ENCODE results near the gene TMEM92. TPM values are rescaled to one million over a fixed set of nuclear protein-coding genes. Genes with fewer than 3 reads are reported as not detected.

Gene TMEM92
- total and polyA plus RNA-seq, 7 experiments from 2014 or later, result 0.10 TPM; not detected in 6

- Mint-ChIP-seq H3K27ac (no peak overlapping the region), H3K4me1 (peaks cover 0 to 2% (median 0%) of the 10 kb centered on the region in 7 donors), H3K27me3 (peaks cover 9 to 17% (median 12%) of the 10 kb centered on the region in 5 donors), H3K4me3 (no peak overlapping the region), H3K36me3 (no peaks in the 10 kb centered on the region), H3K9me3 (no peaks in the 10 kb centered on the region)
- ChIA-PET POLR2A (no interaction called here), CTCF (no interaction called here)
- ATAC-seq, result no peak
- Histone ChIP-seq H3K27ac (ENCODE audit: low read depth, low read length) (no peak overlapping the region), H3K27me3 (ENCODE audit: control insufficient read depth in 2 of 2, insufficient read depth in 2 of 2, low read length in 2 of 2) (no peaks in the 10 kb centered on the region), H3K9me3 (ENCODE audit: control insufficient read depth in 2 of 3, low read length in 3 of 3) (no peaks in the 10 kb centered on the region), H3K4me1 (ENCODE audit: control insufficient read depth in 2 of 2, insufficient read depth in 2 of 2, low read length in 2 of 2) (no peaks in the 10 kb centered on the region), H3K36me3 (ENCODE audit: control insufficient read depth in 2 of 3, insufficient read depth in 3 of 3, low read length in 3 of 3) (no peaks in the 10 kb centered on the region), H3K4me3 (ENCODE audit: low read length) (no peak overlapping the region)
- no peak for DNase-seq
- intact Hi-C loops (cut with micrococcal nuclease), result no loop called here
These were observed 17.2 kb upstream of the TMEM92 start for GRCh38 chr17:50256826-50257618.

DNA sequence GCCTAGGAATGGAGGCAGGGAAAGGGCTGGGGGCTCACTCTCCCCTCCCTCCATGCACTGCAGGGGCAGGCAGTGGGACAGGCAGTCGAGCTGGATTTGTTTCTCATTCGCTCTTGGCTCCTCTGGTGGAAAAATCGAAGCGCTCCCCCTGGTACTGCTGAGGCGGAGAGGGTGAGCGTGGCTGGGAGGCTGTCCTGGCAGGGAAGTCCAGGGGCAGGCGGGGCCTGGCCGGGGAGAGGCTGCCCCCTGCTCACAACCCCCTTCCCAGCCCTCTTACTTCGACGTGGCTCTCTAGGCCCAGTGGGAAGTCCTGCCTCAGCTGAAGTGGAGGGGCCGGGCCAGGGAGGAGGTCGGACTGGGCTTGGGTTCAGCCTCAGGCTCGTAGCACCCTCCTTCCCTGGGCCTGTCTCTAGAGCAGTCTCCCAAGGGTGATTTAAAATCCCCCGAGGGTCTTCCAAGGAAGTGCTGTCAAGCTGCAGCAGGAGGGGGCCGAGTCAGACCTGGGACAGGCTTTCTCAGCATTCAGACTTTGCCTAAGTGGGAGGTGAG, 16.5 kb upstream of the TMEM92 start:
- DNase-seq, result no peak
- H3K4me3 ChIP-seq (ENCODE audit: low read length), result no peak overlapping the region
- CTCF ChIA-PET, result no interaction called here
- H3K27me3 ChIP-seq (ENCODE audit: control insufficient read depth in 2 of 2, insufficient read depth in 2 of 2, low read length in 2 of 2), result no peaks in the 10 kb centered on the region
- no peak overlapping the region for H3K4me3 Mint-ChIP-seq
- no peaks in the 10 kb centered on the region for H3K9me3 ChIP-seq (ENCODE audit: control insufficient read depth in 2 of 3, low read length in 3 of 3)
- peaks cover 9 to 21% (median 16%) of the 10 kb centered on the region in 5 donors for H3K27me3 Mint-ChIP-seq
- H3K27ac Mint-ChIP-seq, result no peak overlapping the region
- H3K36me3 Mint-ChIP-seq, result no peaks in the 10 kb centered on the region
- no peaks in the 10 kb centered on the region for H3K4me1 ChIP-seq (ENCODE audit: control insufficient read depth in 2 of 2, insufficient read depth in 2 of 2, low read length in 2 of 2)
- no peak for ATAC-seq
- H3K9me3 Mint-ChIP-seq, result no peaks in the 10 kb centered on the region
- intact Hi-C loops (cut with micrococcal nuclease), result no loop called here
- POLR2A ChIA-PET, result no interaction called here
- H3K4me1 Mint-ChIP-seq, result peaks cover 0 to 2% (median 0%) of the 10 kb centered on the region in 7 donors
- no peak overlapping the region for H3K27ac ChIP-seq (ENCODE audit: low read depth, low read length)
- H3K36me3 ChIP-seq (ENCODE audit: control insufficient read depth in 2 of 3, insufficient read depth in 3 of 3, low read length in 3 of 3), result no peaks in the 10 kb centered on the region

- Histone ChIP-seq H3K4me1 (ENCODE audit: control insufficient read depth in 2 of 2, insufficient read depth in 2 of 2, low read length in 2 of 2) (no peaks in the 10 kb centered on the region), H3K27ac (ENCODE audit: low read depth, low read length) (no peak overlapping the region), H3K4me3 (ENCODE audit: low read length) (no peak overlapping the region), H3K36me3 (ENCODE audit: control insufficient read depth in 2 of 3, insufficient read depth in 3 of 3, low read length in 3 of 3) (no peaks in the 10 kb centered on the region), H3K9me3 (ENCODE audit: control insufficient read depth in 2 of 3, low read length in 3 of 3) (no peaks in the 10 kb centered on the region), H3K27me3 (ENCODE audit: control insufficient read depth in 2 of 2, insufficient read depth in 2 of 2, low read length in 2 of 2) (no peaks in the 10 kb centered on the region)
- H3K4me3 Mint-ChIP-seq, result no peak overlapping the region
- no peaks in the 10 kb centered on the region for H3K9me3 Mint-ChIP-seq
- no peak for DNase-seq
- peaks cover 9 to 28% (median 12%) of the 10 kb centered on the region in 5 donors for H3K27me3 Mint-ChIP-seq
- peaks cover 0 to 3% (median 0%) of the 10 kb centered on the region in 7 donors for H3K4me1 Mint-ChIP-seq
- intact Hi-C loops (cut with micrococcal nuclease), result no loop called here
- no peak overlapping the region for H3K27ac Mint-ChIP-seq
- ChIA-PET POLR2A (no interaction called here), CTCF (no interaction called here)
- H3K36me3 Mint-ChIP-seq, result no peaks in the 10 kb centered on the region
- no peak for ATAC-seq
These were observed 15.4 kb upstream of the TMEM92 start for GRCh38 chr17:50258647-50259476.

- no peak overlapping the region for H3K27ac ChIP-seq (ENCODE audit: low read depth, low read length)
- no peaks in the 10 kb centered on the region for H3K4me1 ChIP-seq (ENCODE audit: control insufficient read depth in 2 of 2, insufficient read depth in 2 of 2, low read length in 2 of 2)
- ChIA-PET CTCF (interaction anchor here (0.5 kb wide), 1 partner anchor 1382 kb away, joined by 4 read pairs; no protein-coding TSS in a partner anchor), POLR2A (no interaction called here)
- H3K9me3 ChIP-seq (ENCODE audit: control insufficient read depth in 2 of 3, low read length in 3 of 3), result no peaks in the 10 kb centered on the region
- DNase-seq, result no peak
- peaks cover 0 to 3% (median 0%) of the 10 kb centered on the region in 7 donors for H3K4me1 Mint-ChIP-seq
- H3K36me3 ChIP-seq (ENCODE audit: control insufficient read depth in 2 of 3, insufficient read depth in 3 of 3, low read length in 3 of 3), result no peaks in the 10 kb centered on the region
- no peak overlapping the region for H3K4me3 Mint-ChIP-seq
- H3K9me3 Mint-ChIP-seq, result no peaks in the 10 kb centered on the region
- ATAC-seq, result no peak
- no peaks in the 10 kb centered on the region for H3K36me3 Mint-ChIP-seq
- no peaks in the 10 kb centered on the region for H3K27me3 ChIP-seq (ENCODE audit: control insufficient read depth in 2 of 2, insufficient read depth in 2 of 2, low read length in 2 of 2)
- peaks cover 9 to 31% (median 12%) of the 10 kb centered on the region in 5 donors for H3K27me3 Mint-ChIP-seq
- H3K4me3 ChIP-seq (ENCODE audit: low read length), result no peak overlapping the region
- intact Hi-C loops (cut with micrococcal nuclease), result no loop called here
- no peak overlapping the region for H3K27ac Mint-ChIP-seq
These were observed 14.6 kb upstream of the TMEM92 start for GRCh38 chr17:50259477-50260324.

DNA sequence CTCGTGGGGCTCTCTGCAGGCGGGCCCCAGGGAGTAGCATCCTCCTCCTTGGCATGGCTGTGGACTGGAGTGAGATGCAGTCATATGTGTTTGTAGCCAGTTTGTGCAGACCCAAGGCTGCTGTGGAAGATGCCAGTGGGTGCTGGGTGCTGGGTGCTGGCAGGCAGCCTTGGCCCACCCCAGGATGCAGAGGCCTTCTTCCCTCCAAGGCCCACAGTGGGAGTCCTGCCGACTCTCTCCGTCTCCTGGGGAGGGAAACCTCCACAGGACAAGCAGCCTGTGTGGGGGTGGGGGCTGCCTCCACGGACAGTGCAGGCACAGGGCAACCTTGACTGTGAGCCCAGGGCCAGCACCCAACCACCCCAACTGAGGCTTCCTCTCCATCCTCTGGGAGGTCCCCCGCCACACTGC, 13.8 kb upstream of the TMEM92 start:
- intact Hi-C loops (cut with micrococcal nuclease), result no loop called here
- Mint-ChIP-seq H3K27me3 (peaks cover 9 to 31% (median 12%) of the 10 kb centered on the region in 5 donors), H3K9me3 (no peaks in the 10 kb centered on the region), H3K4me3 (no peak overlapping the region), H3K4me1 (peaks cover 0 to 1% (median 0%) of the 10 kb centered on the region in 7 donors), H3K27ac (no peak overlapping the region), H3K36me3 (no peaks in the 10 kb centered on the region)
- no peak overlapping the region for H3K27ac ChIP-seq (ENCODE audit: low read depth, low read length)
- CTCF ChIA-PET, result no interaction called here
- no peaks in the 10 kb centered on the region for H3K27me3 ChIP-seq (ENCODE audit: control insufficient read depth in 2 of 2, insufficient read depth in 2 of 2, low read length in 2 of 2)
- ATAC-seq (no peak), DNase-seq (no peak)
- POLR2A ChIA-PET, result no interaction called here
- H3K36me3 ChIP-seq (ENCODE audit: control insufficient read depth in 2 of 3, insufficient read depth in 3 of 3, low read length in 3 of 3), result no peaks in the 10 kb centered on the region
- H3K9me3 ChIP-seq (ENCODE audit: control insufficient read depth in 2 of 3, low read length in 3 of 3), result no peaks in the 10 kb centered on the region
- H3K4me3 ChIP-seq (ENCODE audit: low read length), result no peak overlapping the region
- no peaks in the 10 kb centered on the region for H3K4me1 ChIP-seq (ENCODE audit: control insufficient read depth in 2 of 2, insufficient read depth in 2 of 2, low read length in 2 of 2)
